ENCODE measurements around the gene SRP68. TPM values are rescaled to one million over a fixed set of nuclear protein-coding genes. Genes with fewer than 3 reads are reported as not detected.

Gene SRP68
- total RNA-seq, 6 experiments from 2014 or later, result 95.3 to 104 (median 100.0) TPM

DNA sequence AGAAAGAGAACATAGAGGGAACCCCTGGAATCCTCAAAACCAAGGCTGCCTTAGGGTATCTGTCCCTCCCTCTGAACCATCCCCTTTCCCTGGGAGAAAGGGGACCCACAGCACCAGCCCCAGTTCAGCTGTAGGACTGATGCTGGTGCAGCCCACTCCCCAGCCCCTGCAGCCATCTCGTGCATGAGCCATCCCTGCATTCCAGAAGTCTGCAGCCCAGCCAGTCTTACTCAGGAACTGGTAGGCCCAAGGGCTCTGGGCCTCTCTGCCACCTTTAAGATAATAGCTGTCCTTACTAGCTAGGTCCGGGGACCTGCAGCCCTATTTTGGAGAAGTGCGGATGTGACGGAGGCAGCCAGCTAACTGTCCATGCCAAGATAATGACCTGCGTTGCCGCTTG is 39.2 kb downstream of the SRP68 start:
- Mint-ChIP-seq H3K36me3 (ENCODE audit: low read depth) (peaks cover 2% of the 10 kb centered on the region), H3K27me3 (ENCODE audit: insufficient read depth) (peaks cover 2% of the 10 kb centered on the region; the same call in 1 of the 2 replicates), H3K4me1 (ENCODE audit: low read depth) (peaks cover 12% of the 10 kb centered on the region), H3K4me3 (no peak overlapping the region), H3K27ac (no peak overlapping the region), H3K9me3 (no peaks in the 10 kb centered on the region)
- TF ChIP-seq, protein P1, sequence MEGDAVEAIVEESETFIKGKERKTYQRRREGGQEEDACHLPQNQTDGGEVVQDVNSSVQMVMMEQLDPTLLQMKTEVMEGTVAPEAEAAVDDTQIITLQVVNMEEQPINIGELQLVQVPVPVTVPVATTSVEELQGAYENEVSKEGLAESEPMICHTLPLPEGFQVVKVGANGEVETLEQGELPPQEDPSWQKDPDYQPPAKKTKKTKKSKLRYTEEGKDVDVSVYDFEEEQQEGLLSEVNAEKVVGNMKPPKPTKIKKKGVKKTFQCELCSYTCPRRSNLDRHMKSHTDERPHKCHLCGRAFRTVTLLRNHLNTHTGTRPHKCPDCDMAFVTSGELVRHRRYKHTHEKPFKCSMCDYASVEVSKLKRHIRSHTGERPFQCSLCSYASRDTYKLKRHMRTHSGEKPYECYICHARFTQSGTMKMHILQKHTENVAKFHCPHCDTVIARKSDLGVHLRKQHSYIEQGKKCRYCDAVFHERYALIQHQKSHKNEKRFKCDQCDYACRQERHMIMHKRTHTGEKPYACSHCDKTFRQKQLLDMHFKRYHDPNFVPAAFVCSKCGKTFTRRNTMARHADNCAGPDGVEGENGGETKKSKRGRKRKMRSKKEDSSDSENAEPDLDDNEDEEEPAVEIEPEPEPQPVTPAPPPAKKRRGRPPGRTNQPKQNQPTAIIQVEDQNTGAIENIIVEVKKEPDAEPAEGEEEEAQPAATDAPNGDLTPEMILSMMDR (IDR thresholded peaks at IDR 0.05), result no peak
- DNase-seq, result no peak

DNA sequence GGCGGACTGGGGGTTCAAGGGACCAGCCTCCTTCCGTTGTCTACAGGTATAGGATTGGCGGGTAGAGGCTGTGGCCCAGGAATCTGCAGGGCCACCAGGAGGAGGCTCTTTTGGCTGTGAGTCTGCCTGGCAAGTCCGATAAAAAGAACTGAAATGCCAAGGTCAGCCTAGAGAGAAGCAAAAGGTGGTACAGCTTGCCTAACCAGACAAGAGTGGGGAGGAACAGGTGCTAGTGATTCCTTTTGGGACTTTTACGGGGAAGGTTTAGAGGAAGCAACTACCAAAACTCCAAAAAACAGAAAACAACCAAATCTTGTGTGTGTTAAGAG is 39.6 kb downstream of the SRP68 start:
- DNase-seq, result no peak

DNA sequence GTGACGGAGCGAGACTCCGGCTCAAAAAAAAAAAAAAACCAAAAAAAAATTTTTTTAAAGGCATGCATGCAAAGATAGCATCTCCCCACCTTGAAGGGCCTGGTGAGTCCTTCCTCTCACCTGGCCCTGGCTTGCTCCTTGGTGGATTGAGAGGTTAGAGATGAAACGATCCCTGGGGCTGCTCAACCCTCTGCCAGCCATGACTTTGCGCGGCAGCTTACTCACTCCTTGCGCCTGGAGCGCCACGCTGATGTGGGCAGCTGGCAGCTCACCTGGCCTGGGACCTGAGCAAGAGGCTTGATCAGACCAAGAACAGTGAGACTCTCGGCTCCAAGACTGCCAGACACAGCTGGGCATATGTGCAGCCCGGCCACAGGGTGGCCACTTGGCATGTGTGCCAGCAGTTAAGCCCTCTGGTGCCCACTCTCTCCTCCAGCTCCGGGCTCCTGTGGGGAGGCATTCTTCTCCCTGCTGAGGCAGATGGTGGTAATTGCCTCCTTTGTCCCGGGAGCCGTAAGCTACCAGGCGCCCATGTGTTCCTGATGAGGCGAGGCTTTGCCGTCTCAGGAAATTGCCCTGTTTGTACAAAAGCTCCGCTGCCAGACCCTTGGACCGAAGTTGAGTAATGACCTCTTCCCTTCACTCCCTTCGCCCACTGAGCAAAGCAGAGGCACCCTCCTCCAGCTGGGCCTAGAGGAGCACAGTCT is 40.1 kb downstream of the SRP68 start:
- Mint-ChIP-seq H3K9me3 (no peaks in the 10 kb centered on the region), H3K4me3 (no peak overlapping the region), H3K36me3 (ENCODE audit: low read depth) (no peaks in the 10 kb centered on the region), H3K27ac (no peak overlapping the region), H3K4me1 (ENCODE audit: low read depth) (peaks cover 9% of the 10 kb centered on the region), H3K27me3 (ENCODE audit: insufficient read depth) (peaks cover 2% of the 10 kb centered on the region; the same call in 1 of the 2 replicates)
- no peak for DNase-seq
- TF ChIP-seq, protein P1 (IDR thresholded peaks at IDR 0.05), result peak; percentile 27; the same call in 1 of the 2 replicates

More for the DNA sequence above, 39.6 kb downstream of the SRP68 start:
- H3K9me3 Mint-ChIP-seq, result no peaks in the 10 kb centered on the region
- TF ChIP-seq, protein P1 (IDR thresholded peaks at IDR 0.05), result no peak
- H3K4me3 Mint-ChIP-seq, result no peak overlapping the region
- H3K27me3 Mint-ChIP-seq (ENCODE audit: insufficient read depth), result peaks cover 2% of the 10 kb centered on the region; the same call in 1 of the 2 replicates
- H3K36me3 Mint-ChIP-seq (ENCODE audit: low read depth), result no peaks in the 10 kb centered on the region
- H3K27ac Mint-ChIP-seq, result no peak overlapping the region
- H3K4me1 Mint-ChIP-seq (ENCODE audit: low read depth), result peaks cover 9% of the 10 kb centered on the region

DNA sequence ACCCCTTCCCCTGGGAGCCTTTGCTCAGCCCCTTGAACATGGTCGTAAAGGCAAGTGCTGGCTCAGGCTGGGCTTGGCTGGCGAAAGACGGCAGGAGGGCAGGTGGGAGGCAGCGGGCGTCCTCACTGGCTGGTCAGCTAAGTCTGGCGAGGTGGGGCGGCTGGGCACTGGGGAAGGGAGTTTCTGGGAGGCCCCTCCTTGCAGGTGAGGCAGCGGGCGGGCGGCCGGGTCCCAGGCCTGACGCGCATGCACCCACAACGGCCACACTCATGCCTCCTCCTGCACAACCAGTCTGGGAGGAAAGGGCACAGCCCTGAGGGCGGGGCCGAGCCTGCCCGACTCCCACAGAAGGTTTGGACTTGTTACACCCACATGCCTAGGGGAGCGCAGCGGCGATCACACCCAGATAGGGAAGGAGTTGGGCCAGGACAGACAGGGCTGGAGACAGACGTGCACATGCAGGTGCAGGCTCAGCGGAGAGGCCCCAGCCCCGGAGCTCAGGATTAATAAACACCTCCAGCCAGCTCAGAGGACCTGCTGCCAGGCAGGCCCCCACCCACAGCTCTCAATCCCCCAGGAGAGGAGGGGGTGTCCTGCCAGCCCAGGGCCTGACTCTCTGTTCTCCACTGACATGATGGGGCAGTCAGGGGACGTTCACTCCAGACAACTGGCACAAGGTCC is 45.0 kb downstream of the SRP68 start, which contains the start of gene EVPL:
TSS of gene EVPL (minus strand) at position 148 of the 681 bp plus-strand sequence. CDS start at position 40, 108 bp downstream.
- no peaks in the 10 kb centered on the region for H3K9me3 Mint-ChIP-seq
- DNase-seq, result no peak
- peaks cover 9% of the 10 kb centered on the region for H3K4me1 Mint-ChIP-seq (ENCODE audit: low read depth)
- H3K36me3 Mint-ChIP-seq (ENCODE audit: low read depth), result no peaks in the 10 kb centered on the region
- H3K27me3 Mint-ChIP-seq (ENCODE audit: insufficient read depth), result peaks cover 7% of the 10 kb centered on the region
- TF ChIP-seq, protein P1 (IDR thresholded peaks at IDR 0.05), result no peak
- H3K4me3 Mint-ChIP-seq, result no peak within 1 kb of the TSS
- no peak within 1 kb of the TSS for H3K27ac Mint-ChIP-seq

DNA sequence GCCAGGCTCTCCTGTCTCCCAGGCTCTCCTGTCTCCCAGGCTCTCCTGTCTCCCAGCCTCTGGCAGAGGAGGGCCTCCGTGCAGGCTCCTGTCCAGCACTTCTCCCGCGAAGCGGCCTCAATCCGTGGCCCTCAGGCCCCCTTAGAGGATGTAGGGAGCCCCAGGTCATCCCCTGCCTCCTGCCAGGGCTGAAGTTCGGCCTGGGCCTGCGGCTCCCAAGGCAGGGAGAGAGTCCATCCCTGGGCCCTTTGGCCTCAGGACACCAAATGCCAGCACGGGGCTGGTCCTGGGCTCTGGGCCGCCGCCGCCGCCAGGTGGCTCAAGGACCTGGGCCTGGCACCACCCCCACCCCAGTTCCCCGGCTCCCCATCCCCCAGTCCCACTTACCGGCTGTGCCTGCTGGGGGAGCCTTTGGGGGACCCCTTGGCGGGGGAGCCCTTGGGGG is 45.6 kb downstream of the SRP68 start:
- no peak for DNase-seq
- Mint-ChIP-seq H3K4me1 (ENCODE audit: low read depth) (peaks cover 9% of the 10 kb centered on the region), H3K4me3 (no peak overlapping the region), H3K36me3 (ENCODE audit: low read depth) (no peaks in the 10 kb centered on the region), H3K27me3 (ENCODE audit: insufficient read depth) (peaks cover 8% of the 10 kb centered on the region), H3K9me3 (no peaks in the 10 kb centered on the region), H3K27ac (no peak overlapping the region)
- TF ChIP-seq, protein P1 (IDR thresholded peaks at IDR 0.05), result no peak

Data from HFFc6 (cell line).